K562 (cell line): Measurements from ENCODE around the gene KIF9. TPM values are rescaled to one million over a fixed set of nuclear protein-coding genes. Genes with fewer than 3 reads are reported as not detected.

Source experiments
- ATAC-seq: fragments of 200-7000 bp; cut with Tn5 transposase; 3 replicates; pipeline ENCODE4 v1.9.1; 2020; ENCODE audit warnings: moderate library complexity
- BruUV-seq: library from RNA; stranded (reverse); fragments of 400-500 nt; replicated peaks from 2 replicates; lab custom pipeline; 2021; lab: Mats Ljungman, UMichigan
- CTCF ChIA-PET: fragments of 300-600 bp; formaldehyde crosslinking; extraction: SDS; loops from one replicate; lab custom pipeline; 2021; ENCODE audit warnings: low intra/inter-chr PET ratio; lab: Yijun Ruan, JAX
- POLR2A ChIA-PET: fragments of 300-600, 350-650 bp; sonication (Branson Sonifier 250); formaldehyde crosslinking; extraction: SDS; loops from one replicate; lab custom pipeline; 2021; ENCODE audit warnings: antibody characterized with exemption, inconsistent platforms; lab: Yijun Ruan, JAX
- DNase-seq, 4 experiments: peaks; one replicate each; pipeline versions ENCODE4 v3.0.0 to v3.0.0-alpha.2; 2011 to 2018; ENCODE audit warnings: low spot score in 3 of 4, mixed read lengths in 3 of 4; ENCODE audit errors: extremely low read depth in 1 of 4
- FAIRE-seq: peaks from 2 replicates; lab custom pipeline; 2011; peaks lifted over from hg19 to GRCh38; lab: Jason Lieb, UNC
- H2AFZ ChIP-seq: 2 replicates; pipeline ENCODE4 v1.6.0; 2011; ENCODE audit warnings: low read depth, low read length, control low read depth, inconsistent platforms
- H3K27ac ChIP-seq: fragments of 200-600 bp; 3 replicates; pipeline ENCODE4 v1.8.0; 2011; ENCODE audit warnings: low read depth, mild to moderate bottlenecking, control low read depth, inconsistent platforms, low read length, moderate library complexity, mixed read lengths; ENCODE audit errors: extremely low read depth
- H3K27me3 ChIP-seq, 2 experiments: fragments of 300-600 bp in 1 of 2; 2 replicates in 1 of 2; 3 replicates in 1 of 2; pipeline versions ENCODE4 v1.6.0 to v1.8.0; 2011; ENCODE audit warnings: inconsistent platforms in 2 of 2, low read length in 2 of 2, mild to moderate bottlenecking in 1 of 2, mixed read lengths in 1 of 2, moderate library complexity in 1 of 2; ENCODE audit not compliant: control insufficient read depth in 2 of 2, insufficient read depth in 2 of 2
- H3K36me3 ChIP-seq: fragments of 300-600 bp; 3 replicates; pipeline ENCODE4 v1.8.0; 2011; ENCODE audit warnings: mild to moderate bottlenecking, low read length, inconsistent platforms; ENCODE audit not compliant: control insufficient read depth, insufficient read depth
- H3K4me1 ChIP-seq, 2 experiments: fragments of 200-600 bp in 1 of 2; replicated peaks in 1 of 2; 2 replicates in 1 of 2; 3 replicates in 1 of 2; pipeline versions ENCODE4 v1.5.1 to v1.8.0; 2011; ENCODE audit warnings: inconsistent platforms in 2 of 2, low read length in 2 of 2, mild to moderate bottlenecking in 1 of 2, mixed read lengths in 1 of 2, moderate library complexity in 1 of 2; ENCODE audit not compliant: control insufficient read depth in 2 of 2, insufficient read depth in 2 of 2
- H3K4me2 ChIP-seq: 2 replicates; pipeline ENCODE4 v1.6.1; 2011; ENCODE audit warnings: low read length, control low read depth, inconsistent platforms, mixed read lengths; ENCODE audit not compliant: insufficient read depth
- H3K4me3 ChIP-seq: fragments of 200-600 bp; sonication (generic), shearing (Covaris generic); 2 replicates; pipeline ENCODE4 v1.5.1; 2016; ENCODE audit warnings: control low read depth, inconsistent platforms
- H3K79me2 ChIP-seq: fragments of 200-600 bp; 3 replicates; pipeline ENCODE4 v1.8.0; 2011; ENCODE audit warnings: low read length, inconsistent platforms; ENCODE audit not compliant: control insufficient read depth, insufficient read depth
- H3K9ac ChIP-seq, 2 experiments: 2 replicates each; pipeline versions ENCODE4 v1.6.0 to v1.6.1; 2011; ENCODE audit warnings: low read depth in 2 of 2, low read length in 2 of 2, control low read depth in 1 of 2, inconsistent platforms in 1 of 2, mild to moderate bottlenecking in 1 of 2, mixed read lengths in 1 of 2; ENCODE audit not compliant: insufficient read depth in 1 of 2
- H3K9me1 ChIP-seq: one replicate; pipeline ENCODE4 v1.6.0; 2011; ENCODE audit warnings: inconsistent platforms, mild to moderate bottlenecking, low read length, moderate library complexity; ENCODE audit not compliant: control insufficient read depth, insufficient read depth
- H3K9me3 ChIP-seq: replicated peaks from 2 replicates; pipeline ENCODE4 v1.5.1; 2011; ENCODE audit warnings: low read depth, low read length, inconsistent platforms; ENCODE audit not compliant: control insufficient read depth, insufficient read depth
- H4K20me1 ChIP-seq: replicated peaks from 2 replicates; pipeline ENCODE4 v1.6.1; 2011; ENCODE audit warnings: low read length, inconsistent platforms, mixed read lengths; ENCODE audit not compliant: control insufficient read depth, insufficient read depth
- ATF4 ChIP-seq: fragments of 450-650 bp; formaldehyde crosslinking; IDR thresholded peaks from 2 replicates; pipeline ENCODE4 v1.4.0; 2022; ENCODE audit warnings: mild to moderate bottlenecking, moderate library complexity
- CBX5 ChIP-seq: IDR thresholded peaks from 2 replicates; pipeline ENCODE4 v1.6.1; 2014; ENCODE audit warnings: low read depth, borderline replicate concordance
- CHD1 ChIP-seq: fragments of 200-600 bp; sonication (generic); IDR thresholded peaks from one replicate; pipeline ENCODE4 v1.6.1; 2012; ENCODE audit warnings: mild to moderate bottlenecking, moderate library complexity, low read length, inconsistent platforms
- CLOCK ChIP-seq: fragments of 250-450 bp; sonication (Bioruptor Pico); IDR thresholded peaks from 2 replicates; pipeline ENCODE4 v1.4.0; 2020; ENCODE audit warnings: mild to moderate bottlenecking, moderate library complexity, borderline replicate concordance
- PRDM10 ChIP-seq: fragments of 450-650 bp; IDR thresholded peaks from 2 replicates; pipeline ENCODE4 v1.6.1; 2018; ENCODE audit not compliant: partially characterized antibody
- RAD51 ChIP-seq: fragments of 450-650 bp; IDR thresholded peaks from 2 replicates; pipeline ENCODE4 v1.7.1; 2016; ENCODE audit warnings: low read depth, mild to moderate bottlenecking, borderline replicate concordance
- ZNF398 ChIP-seq: fragments of 250-450 bp; sonication (Bioruptor Pico); IDR thresholded peaks from 2 replicates; pipeline ENCODE4 v1.8.0; 2021; ENCODE audit warnings: moderate library complexity, mild to moderate bottlenecking, inconsistent platforms
- ZNF583 ChIP-seq: fragments of 250-450 bp; sonication (Bioruptor Pico); IDR thresholded peaks from 2 replicates; pipeline ENCODE4 v1.4.0; 2020
- WGBS: fragments of 100-300 bp; shearing (Covaris generic); methylation state at CpG from one replicate; pipeline ENCODE4 v1.1.6; 2016; ENCODE audit warnings: low coverage, mixed read lengths; ENCODE audit not compliant: insufficient coverage; ENCODE audit errors: missing lambda C conversion rate; 5-methylcytosine and 5-hydroxymethylcytosine counted together
- in situ Hi-C: fragments of 300-500 bp; cut with MboI; formaldehyde crosslinking; loops from 4 replicates; pipeline ENCODE4 v1.15.0; 2018; ENCODE audit warnings: inconsistent platforms, mixed read lengths
- intact Hi-C: fragments of 100-400 bp; cut with micrococcal nuclease; formaldehyde crosslinking; loops from 2 replicates; pipeline ENCODE4 v1.14.2; 2022
- polyA plus RNA-seq, 8 experiments: library from polyadenylated mRNA; depleted of rRNA in 4 of 8; stranded (reverse) in 5 of 8; unstranded in 3 of 8; fragments of >200 nt; fragmentation: Nextera tagmentation in 2 of 8; fragmentation: Illumina TruSeq in 1 of 8; extraction: Ambion mirVana in 2 of 8; extraction: Trizol in 1 of 8; gene quantifications; 2 replicates each; pipeline versions ENCODE4 v1.2.1 to v1.2.3, GENCODE V29; 2011 to 2014; ENCODE audit warnings: inconsistent platforms in 1 of 8, missing spikeins in 1 of 8
- total RNA-seq, 7 experiments: library from RNA; depleted of rRNA in 6 of 7; stranded (reverse); fragments of >200 nt in 6 of 7; fragmentation: Illumina TruSeq in 2 of 7; extraction: Trizol in 2 of 7; gene quantifications; 2 replicates each; pipeline versions ENCODE4 v1.2.1 to v1.2.3, GENCODE V29; 2011 to 2021; ENCODE audit warnings: low replicate concordance in 1 of 7

The KIF9 gene
- total and polyA plus RNA-seq, 9 of the 15 experiments (the other 6 are each of a cell fraction or from before 2014, with no cell fraction given) = 16.9 to 56.9 (median 25.0) TPM

DNA sequence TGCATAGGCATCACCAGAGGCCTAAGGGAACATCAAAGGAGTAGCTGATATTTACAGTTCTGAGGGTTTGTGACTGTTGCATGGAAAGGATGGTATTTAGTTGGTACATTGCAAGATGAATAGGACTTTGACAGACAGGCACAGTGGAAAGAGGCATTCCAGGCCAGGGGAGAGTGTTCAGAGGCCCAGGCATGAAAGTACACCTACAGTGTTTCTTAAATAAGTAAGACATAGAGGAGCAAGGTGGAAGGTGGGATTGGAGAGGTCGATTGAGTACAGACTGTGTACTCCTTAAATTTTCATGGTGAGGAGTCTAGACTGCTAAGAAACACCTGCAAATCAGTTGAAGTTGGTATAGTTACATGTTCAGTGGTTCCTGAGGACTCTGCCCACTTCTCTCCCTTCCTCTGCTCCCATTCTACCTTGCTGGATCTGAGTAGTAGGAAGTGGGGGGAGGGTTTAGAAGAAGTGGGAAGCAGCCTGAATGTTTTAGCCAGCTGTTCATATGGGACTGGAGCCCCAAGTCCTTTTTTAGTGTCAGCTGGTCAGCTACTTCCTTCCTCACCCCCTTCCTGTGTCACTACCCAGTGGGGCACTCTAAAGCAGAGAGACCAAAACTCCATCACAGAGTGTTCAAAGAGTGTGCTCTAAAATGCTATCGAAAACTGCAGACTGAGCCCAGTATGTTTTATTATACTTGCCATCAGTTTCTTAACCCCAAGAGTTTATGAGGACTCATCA lies 14.1 kb upstream of the KIF9 start (continued):
- peak; percentile 80 for TF ChIP-seq PRDM10

DNA sequence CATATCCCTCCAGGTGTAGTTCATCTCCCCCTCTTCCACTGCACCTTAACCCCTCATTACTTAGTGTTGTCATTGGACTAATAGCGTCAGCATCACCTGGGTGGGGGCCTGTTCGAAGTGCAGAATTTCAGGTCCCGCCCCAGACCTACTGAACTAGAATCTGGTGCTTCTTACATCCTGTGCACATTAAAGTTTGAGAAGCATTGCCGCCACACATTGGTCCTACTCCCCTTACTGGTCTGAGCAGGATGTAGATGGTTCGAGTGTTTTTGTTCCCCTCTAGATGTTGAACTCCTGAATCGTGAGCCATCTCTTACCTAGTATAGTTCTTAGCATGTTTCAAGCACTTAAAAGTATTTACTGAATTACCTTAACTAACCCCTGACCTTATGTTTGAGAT lies 13.4 kb upstream of the KIF9 start:
- WGBS = 84% methylated on average over 6 of the region's 6 CpGs
- no peaks in the 10 kb centered on the region for H4K20me1 ChIP-seq
- no peak overlapping the region for H3K9ac ChIP-seq
- no peaks in the 10 kb centered on the region for H3K27me3 ChIP-seq
- H3K27ac ChIP-seq = no peak overlapping the region
- peaks cover 88% of the 10 kb centered on the region for H3K79me2 ChIP-seq
- no peak overlapping the region for H2AFZ ChIP-seq
- no TSS peak for BruUV-seq
- FAIRE-seq (no peak), ATAC-seq (no peak), DNase-seq (no peak)
- no peak overlapping the region for H3K4me3 ChIP-seq
- H3K9me1 ChIP-seq = no peaks in the 10 kb centered on the region
- H3K9me3 ChIP-seq = no peaks in the 10 kb centered on the region
- no peak overlapping the region for H3K4me2 ChIP-seq
- in situ Hi-C loops (no loop called here), intact Hi-C loops (no loop called here)
- ChIA-PET CTCF (no interaction called here), POLR2A (interaction anchor here (0.6 to 5.0 kb wide), 3 partner anchors 10 to 33 kb away, joined by 3 to 31 read pairs (median 5); no protein-coding TSS in a partner anchor)
- peaks cover 11 to 50% of the 10 kb centered on the region in 2 experiments; a peak in 4 of 5 replicates for H3K4me1 ChIP-seq
- peaks cover 46% of the 10 kb centered on the region for H3K36me3 ChIP-seq
- TF ChIP-seq CLOCK (CRISPR knock-in tag) (no peak), ZNF583 (CRISPR knock-in tag) (no peak), CHD1 (no peak), ATF4 (CRISPR knock-in tag) (no peak), RAD51 (no peak), ZNF398 (no peak), CBX5 (no peak)
